GM23248 (cell line): Measurements from ENCODE around the gene KCNMA1.

ENCODE experiments used
- EZH2 ChIP-seq: fragments of 200-600 bp; sonication (generic); IDR thresholded peaks from 2 replicates; pipeline ENCODE4 v1.6.1; 2018; ENCODE audit warnings: antibody characterized with exemption, mild to moderate bottlenecking; ENCODE audit not compliant: insufficient read depth, poor library complexity, severe bottlenecking
- EZH2phosphoT487 ChIP-seq: fragments of 200-600 bp; sonication (generic); IDR thresholded peaks from 2 replicates; pipeline ENCODE4 v1.6.1; 2018; ENCODE audit warnings: antibody characterized with exemption, moderate library complexity, mild to moderate bottlenecking, low read depth; ENCODE audit not compliant: insufficient read depth

- TF ChIP-seq EZH2 (no peak), EZH2phosphoT487 (no peak)
Observed at GRCh38 chr10:77637532-77638320, at the start of gene KCNMA1.
